ENCODE results near the gene DPEP3. TPM values are rescaled to one million over a fixed set of nuclear protein-coding genes. Genes with fewer than 3 reads are reported as not detected.
"Not testable (repeated sequence)": the region's sequence is repeated elsewhere in the genome, so short reads cannot be mapped to it uniquely, and the experiment has no call there.

Gene DPEP3
- total RNA-seq, 1 donor from 2014 or later: not detected

- no peak for DNase-seq (ENCODE audit: low spot score)
- TF ChIP-seq CTCF (IDR thresholded peaks at IDR 0.05): no peak
- peak overlapping the region; percentile 40 for H3K4me3 Mint-ChIP-seq (ENCODE audit: unreplicated experiment)
- H3K27ac Mint-ChIP-seq (ENCODE audit: unreplicated experiment): no peak overlapping the region
- no peaks in the 10 kb centered on the region for H3K9me3 Mint-ChIP-seq (ENCODE audit: low read depth)
- peaks cover 25% of the 10 kb centered on the region for H3K4me1 Mint-ChIP-seq (ENCODE audit: low read depth)
- H3K27me3 Mint-ChIP-seq (ENCODE audit: low read depth): no peaks in the 10 kb centered on the region
- H3K36me3 Mint-ChIP-seq (ENCODE audit: low read depth): peaks cover 2% of the 10 kb centered on the region
Observed at GRCh38 chr16:68021490-68021889, 41.2 kb upstream of the DPEP3 start.

- peaks cover 2% of the 10 kb centered on the region for H3K36me3 Mint-ChIP-seq (ENCODE audit: low read depth)
- no peak for DNase-seq (ENCODE audit: low spot score)
- TF ChIP-seq CTCF (IDR thresholded peaks at IDR 0.05): no peak
- H3K4me3 Mint-ChIP-seq (ENCODE audit: unreplicated experiment): no peak overlapping the region
- no peaks in the 10 kb centered on the region for H3K9me3 Mint-ChIP-seq (ENCODE audit: low read depth)
- peaks cover 2% of the 10 kb centered on the region for H3K27me3 Mint-ChIP-seq (ENCODE audit: low read depth)
- no peak overlapping the region for H3K27ac Mint-ChIP-seq (ENCODE audit: unreplicated experiment)
- peaks cover 22% of the 10 kb centered on the region for H3K4me1 Mint-ChIP-seq (ENCODE audit: low read depth)
Observed at GRCh38 chr16:68019167-68019680, 38.9 kb upstream of the DPEP3 start.

- no peak for DNase-seq (ENCODE audit: low spot score)
- Mint-ChIP-seq H3K27me3 (ENCODE audit: low read depth) (peaks cover 2% of the 10 kb centered on the region), H3K9me3 (ENCODE audit: low read depth) (no peaks in the 10 kb centered on the region), H3K27ac (ENCODE audit: unreplicated experiment) (no peak within 1 kb of the TSS), H3K4me1 (ENCODE audit: low read depth) (no peaks in the 10 kb centered on the region), H3K36me3 (ENCODE audit: low read depth) (no peaks in the 10 kb centered on the region), H3K4me3 (ENCODE audit: unreplicated experiment) (no peak within 1 kb of the TSS)
- TF ChIP-seq CTCF (IDR thresholded peaks at IDR 0.05): no peak
Observed at GRCh38 chr16:68015681-68016080, 35.4 kb upstream of the DPEP3 start, which contains the start of gene DPEP2NB. DPEP2NB (minus strand) TSS chr16:68015911; CDS start chr16:68015770, 141 bp downstream.

- Mint-ChIP-seq H3K9me3 (ENCODE audit: low read depth) (no peaks in the 10 kb centered on the region), H3K27me3 (ENCODE audit: low read depth) (peaks cover 5% of the 10 kb centered on the region), H3K36me3 (ENCODE audit: low read depth) (no peaks in the 10 kb centered on the region), H3K4me1 (ENCODE audit: low read depth) (no peaks in the 10 kb centered on the region), H3K4me3 (ENCODE audit: unreplicated experiment) (no peak overlapping the region), H3K27ac (ENCODE audit: unreplicated experiment) (no peak overlapping the region)
- no peak for DNase-seq (ENCODE audit: low spot score)
- TF ChIP-seq CTCF (IDR thresholded peaks at IDR 0.05): no peak
Observed at GRCh38 chr16:68013440-68013839, 33.1 kb upstream of the DPEP3 start.

GRCh38 chr16:68009872-68010271, 29.6 kb upstream of the DPEP3 start:
- not testable (repeated sequence) for H3K4me1 Mint-ChIP-seq (ENCODE audit: low read depth); H3K27me3 Mint-ChIP-seq (ENCODE audit: low read depth); H3K27ac Mint-ChIP-seq (ENCODE audit: unreplicated experiment); H3K4me3 Mint-ChIP-seq (ENCODE audit: unreplicated experiment); H3K9me3 Mint-ChIP-seq (ENCODE audit: low read depth); DNase-seq (ENCODE audit: low spot score); H3K36me3 Mint-ChIP-seq (ENCODE audit: low read depth)

GRCh38 chr16:68009157-68009735, 28.9 kb upstream of the DPEP3 start:
- no peak for TF ChIP-seq CTCF (IDR thresholded peaks at IDR 0.05)
- no peaks in the 10 kb centered on the region for H3K9me3 Mint-ChIP-seq (ENCODE audit: low read depth)
- H3K36me3 Mint-ChIP-seq (ENCODE audit: low read depth): no peaks in the 10 kb centered on the region
- H3K4me3 Mint-ChIP-seq (ENCODE audit: unreplicated experiment): no peak overlapping the region
- no peak overlapping the region for H3K27ac Mint-ChIP-seq (ENCODE audit: unreplicated experiment)
- peaks cover 3% of the 10 kb centered on the region for H3K27me3 Mint-ChIP-seq (ENCODE audit: low read depth)
- no peaks in the 10 kb centered on the region for H3K4me1 Mint-ChIP-seq (ENCODE audit: low read depth)
- DNase-seq (ENCODE audit: low spot score): no peak

Data from chondrocyte (in vitro differentiated cells).